ENCODE data around the gene DNER.
A peak's percentile ranks its signal among the peaks of the same experiment; 100 is the strongest.

DNER gene

GRCh38 chr2:229641676-229642075, 72.7 kb downstream of the DNER start:
- TF ChIP-seq CTCF (IDR thresholded peaks at IDR 0.05; ENCODE audit: low read depth, low read length), result peak; percentile 15
- DNase-seq (ENCODE audit: low read depth in 2 of 2), result no peak
- H3K4me3 ChIP-seq (replicated peaks in 1 of 2; ENCODE audit: low read depth in 2 of 2, low read length in 2 of 2), result no peak overlapping the region

GRCh38 chr2:229640636-229641035, 73.7 kb downstream of the DNER start:
- no peak overlapping the region for H3K4me3 ChIP-seq (replicated peaks in 1 of 2; ENCODE audit: low read depth in 2 of 2, low read length in 2 of 2)
- DNase-seq (ENCODE audit: low read depth in 2 of 2), result no peak
- no peak for TF ChIP-seq CTCF (IDR thresholded peaks at IDR 0.05; ENCODE audit: low read depth, low read length)

GRCh38 chr2:229636571-229636970, 77.8 kb downstream of the DNER start:
- no peak overlapping the region for H3K4me3 ChIP-seq (replicated peaks in 1 of 2; ENCODE audit: low read depth in 2 of 2, low read length in 2 of 2)
- no peak for DNase-seq (ENCODE audit: low read depth in 2 of 2)
- no peak for TF ChIP-seq CTCF (IDR thresholded peaks at IDR 0.05; ENCODE audit: low read depth, low read length)

- no peak overlapping the region for H3K4me3 ChIP-seq (replicated peaks in 1 of 2; ENCODE audit: low read depth in 2 of 2, low read length in 2 of 2)
- DNase-seq (ENCODE audit: low read depth in 2 of 2), result no peak
- TF ChIP-seq CTCF (IDR thresholded peaks at IDR 0.05; ENCODE audit: low read depth, low read length), result no peak
These were observed 79.0 kb downstream of the DNER start for GRCh38 chr2:229635371-229635680.

GRCh38 chr2:229634601-229635370, 79.6 kb downstream of the DNER start:
- no peak overlapping the region for H3K4me3 ChIP-seq (replicated peaks in 1 of 2; ENCODE audit: low read depth in 2 of 2, low read length in 2 of 2)
- DNase-seq (ENCODE audit: low read depth in 2 of 2), result no peak
- no peak for TF ChIP-seq CTCF (IDR thresholded peaks at IDR 0.05; ENCODE audit: low read depth, low read length)

- DNase-seq (ENCODE audit: low read depth in 2 of 2), result no peak
- no peak overlapping the region for H3K4me3 ChIP-seq (replicated peaks in 1 of 2; ENCODE audit: low read depth in 2 of 2, low read length in 2 of 2)
These were observed 80.8 kb downstream of the DNER start for GRCh38 chr2:229633556-229633955.

More at GRCh38 chr2:229633556-229633955, 80.8 kb downstream of the DNER start:
- TF ChIP-seq CTCF (IDR thresholded peaks at IDR 0.05; ENCODE audit: low read depth, low read length), result no peak

All from cardiac fibroblast (primary cell).